Keratinocyte (primary cell): ENCODE data around the gene ZNF568.

Experiments
- CTCF ChIP-seq, 3 experiments: IDR thresholded peaks in 1 of 3; conservative IDR thresholded peaks in 1 of 3; optimal IDR thresholded peaks in 1 of 3; 2 replicates in 2 of 3; 3 replicates in 1 of 3; pipeline versions ENCODE3 to v1.5.1; 2011; ENCODE audit warnings: low read length in 3 of 3, mild to moderate bottlenecking in 3 of 3, moderate library complexity in 2 of 3, control low read depth in 1 of 3, inconsistent platforms in 1 of 3; ENCODE audit not compliant: insufficient read depth in 2 of 3; ENCODE audit errors: extremely low read depth in 1 of 3
- EZH2 ChIP-seq: IDR thresholded peaks from one replicate; pipeline ENCODE4 v1.6.1; 2012; ENCODE audit warnings: inconsistent platforms, mild to moderate bottlenecking, low read length, moderate library complexity

DNA sequence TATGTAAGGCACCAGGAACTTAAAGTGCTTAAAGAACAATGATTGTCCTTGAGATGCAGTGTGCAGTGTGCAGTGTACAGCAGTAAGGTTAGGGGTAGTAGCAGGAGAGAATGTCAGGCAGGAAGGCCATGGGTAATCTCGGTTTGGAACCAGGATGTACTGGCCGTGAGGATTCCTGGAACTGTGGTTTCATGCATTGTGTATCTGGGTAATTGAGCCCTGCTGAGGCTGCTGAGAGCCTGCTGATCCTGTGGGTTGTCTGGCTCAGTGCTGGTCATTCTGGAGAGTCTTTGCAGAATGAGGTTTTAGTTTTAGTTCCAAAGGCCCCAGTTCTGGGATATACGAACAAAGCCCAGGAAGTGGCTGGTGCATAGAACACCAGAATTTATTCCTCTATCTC, 71.0 kb downstream of the ZNF568 start:
- TF ChIP-seq CTCF (optimal IDR thresholded peaks at IDR 0.05 in 1 of 3, IDR thresholded peaks at IDR 0.05 in 1 of 3, conservative IDR thresholded peaks at IDR 0.05 in 1 of 3; ENCODE audit: extremely low read depth in 1 of 3, insufficient read depth in 2 of 3, low read length in 3 of 3) = no peak
- no peak for TF ChIP-seq EZH2
